Thyroid gland (tissue), 4 donors: ENCODE measurements around the gene FEM1B.

Experiments
- POLR2A ChIP-seq, 2 donors: fragments of 450-650 bp; IDR thresholded peaks; one replicate each; pipeline ENCODE4 v1.6.1; 2017; ENCODE audit warnings: antibody characterized with exemption in 2 of 2, mild to moderate bottlenecking in 2 of 2, moderate library complexity in 1 of 2
- TF ChIP-seq, protein P1 (sequence below), 6 experiments: fragments of 200-600 bp in 3 of 6; fragments of 450-650 bp in 3 of 6; sonication (generic) in 3 of 6; IDR thresholded peaks; one replicate each; pipeline ENCODE4 v1.5.1; 2016 to 2019; ENCODE audit warnings: antibody characterized with exemption in 6 of 6, mild to moderate bottlenecking in 2 of 6, inconsistent platforms in 1 of 6, moderate library complexity in 1 of 6

DNA sequence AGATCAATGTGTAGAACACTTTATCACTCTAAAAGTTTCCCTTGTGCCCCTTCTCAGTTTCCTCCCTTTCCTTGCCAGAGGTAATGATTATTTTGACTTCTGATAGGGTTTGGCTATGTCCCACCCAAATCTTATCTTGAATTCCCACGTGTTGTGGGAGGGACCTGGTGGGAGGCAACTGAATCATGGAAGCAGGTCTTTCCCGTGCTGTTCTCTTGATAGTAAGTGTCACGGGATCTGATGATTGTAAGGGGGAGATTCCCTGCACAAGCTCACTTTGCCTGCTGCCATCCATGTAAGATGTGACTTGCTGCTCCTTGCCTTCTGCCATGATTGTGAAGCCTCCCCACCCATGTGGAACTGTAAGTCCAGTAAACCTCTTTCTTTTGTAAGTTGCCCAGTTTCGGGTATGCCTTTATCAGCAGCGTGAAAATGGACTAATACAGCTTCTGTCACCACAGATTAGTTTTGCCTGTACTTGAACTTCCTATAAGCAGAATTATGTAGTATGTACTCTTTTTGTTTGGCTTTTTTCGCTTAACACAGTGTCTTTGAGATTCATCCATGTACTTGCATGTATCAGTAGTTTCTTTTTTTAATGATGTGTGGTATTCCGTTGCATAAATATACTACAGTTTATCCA is 7.2 kb downstream of the FEM1B start:
- TF ChIP-seq, protein P1, sequence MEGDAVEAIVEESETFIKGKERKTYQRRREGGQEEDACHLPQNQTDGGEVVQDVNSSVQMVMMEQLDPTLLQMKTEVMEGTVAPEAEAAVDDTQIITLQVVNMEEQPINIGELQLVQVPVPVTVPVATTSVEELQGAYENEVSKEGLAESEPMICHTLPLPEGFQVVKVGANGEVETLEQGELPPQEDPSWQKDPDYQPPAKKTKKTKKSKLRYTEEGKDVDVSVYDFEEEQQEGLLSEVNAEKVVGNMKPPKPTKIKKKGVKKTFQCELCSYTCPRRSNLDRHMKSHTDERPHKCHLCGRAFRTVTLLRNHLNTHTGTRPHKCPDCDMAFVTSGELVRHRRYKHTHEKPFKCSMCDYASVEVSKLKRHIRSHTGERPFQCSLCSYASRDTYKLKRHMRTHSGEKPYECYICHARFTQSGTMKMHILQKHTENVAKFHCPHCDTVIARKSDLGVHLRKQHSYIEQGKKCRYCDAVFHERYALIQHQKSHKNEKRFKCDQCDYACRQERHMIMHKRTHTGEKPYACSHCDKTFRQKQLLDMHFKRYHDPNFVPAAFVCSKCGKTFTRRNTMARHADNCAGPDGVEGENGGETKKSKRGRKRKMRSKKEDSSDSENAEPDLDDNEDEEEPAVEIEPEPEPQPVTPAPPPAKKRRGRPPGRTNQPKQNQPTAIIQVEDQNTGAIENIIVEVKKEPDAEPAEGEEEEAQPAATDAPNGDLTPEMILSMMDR (IDR thresholded peaks at IDR 0.05), result no peak
- TF ChIP-seq POLR2A (IDR thresholded peaks at IDR 0.05), result no peak
